Measurements from ENCODE around the gene CDC20. TPM values are rescaled to one million over a fixed set of nuclear protein-coding genes. Genes with fewer than 3 reads are reported as not detected.
A peak's percentile ranks its signal among the peaks of the same experiment; 100 is the strongest.
"Not testable (repeated sequence)": the region's sequence is repeated elsewhere in the genome, so short reads cannot be mapped to it uniquely, and the experiment has no call there.

Gene CDC20
- total RNA-seq, 2 donors from 2014 or later, result 2.2 to 14.9 TPM

DNA sequence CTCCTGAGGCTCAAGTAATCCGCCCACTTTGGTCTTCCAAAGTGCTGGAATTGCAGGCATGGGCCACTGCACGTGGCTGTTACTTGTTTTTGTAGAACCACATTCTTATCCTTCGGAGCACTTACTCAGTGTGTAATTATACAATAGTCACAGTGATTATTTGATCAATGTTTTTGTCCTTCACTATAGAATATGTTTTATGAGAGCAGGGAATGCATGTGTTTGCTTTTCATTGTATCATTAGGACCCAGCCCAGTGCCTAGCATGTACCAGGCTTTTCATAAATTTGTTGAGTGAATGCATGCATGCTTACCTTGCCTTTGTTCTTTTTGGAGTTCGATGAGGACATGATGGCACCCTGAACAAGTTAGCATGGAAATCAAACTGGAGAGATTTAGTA is 36.7 kb downstream of the CDC20 start:
- WGBS, result 55% methylated on average over 4 of the region's 4 CpGs

DNA sequence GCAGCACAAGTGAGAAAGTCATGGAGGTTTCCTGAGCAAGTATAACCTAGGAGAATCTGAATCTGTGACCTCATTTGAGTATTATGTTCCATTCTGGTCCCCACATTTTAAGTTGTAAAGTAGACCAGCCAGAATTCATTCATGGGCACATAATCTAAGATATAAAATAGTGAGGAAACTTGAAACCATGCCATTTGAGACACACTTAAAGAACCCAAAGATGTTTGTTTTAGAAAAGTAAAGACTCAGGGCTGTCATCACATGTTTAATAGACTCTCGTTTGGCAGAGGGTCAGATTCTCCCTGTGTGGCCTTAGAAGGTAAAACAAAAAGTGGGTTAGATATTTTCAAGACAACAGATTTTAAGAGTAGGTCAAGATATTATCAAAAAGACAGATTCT is 37.3 kb downstream of the CDC20 start:
- H3K27ac ChIP-seq, result peak overlapping the region; percentile 48 to 68
- 14% methylated on average over 1 of the region's 1 CpG for WGBS
- DNase-seq (ENCODE audit: low spot score), result peak; percentile 91
- no peaks in the 10 kb centered on the region for H3K9me3 ChIP-seq
- no peak overlapping the region for H3K4me3 ChIP-seq
- TF ChIP-seq POLR2AphosphoS5 (IDR thresholded peaks at IDR 0.05), result peak; percentile 95
- TF ChIP-seq POLR2A (IDR thresholded peaks at IDR 0.05), result no peak
- TF ChIP-seq, protein P1, sequence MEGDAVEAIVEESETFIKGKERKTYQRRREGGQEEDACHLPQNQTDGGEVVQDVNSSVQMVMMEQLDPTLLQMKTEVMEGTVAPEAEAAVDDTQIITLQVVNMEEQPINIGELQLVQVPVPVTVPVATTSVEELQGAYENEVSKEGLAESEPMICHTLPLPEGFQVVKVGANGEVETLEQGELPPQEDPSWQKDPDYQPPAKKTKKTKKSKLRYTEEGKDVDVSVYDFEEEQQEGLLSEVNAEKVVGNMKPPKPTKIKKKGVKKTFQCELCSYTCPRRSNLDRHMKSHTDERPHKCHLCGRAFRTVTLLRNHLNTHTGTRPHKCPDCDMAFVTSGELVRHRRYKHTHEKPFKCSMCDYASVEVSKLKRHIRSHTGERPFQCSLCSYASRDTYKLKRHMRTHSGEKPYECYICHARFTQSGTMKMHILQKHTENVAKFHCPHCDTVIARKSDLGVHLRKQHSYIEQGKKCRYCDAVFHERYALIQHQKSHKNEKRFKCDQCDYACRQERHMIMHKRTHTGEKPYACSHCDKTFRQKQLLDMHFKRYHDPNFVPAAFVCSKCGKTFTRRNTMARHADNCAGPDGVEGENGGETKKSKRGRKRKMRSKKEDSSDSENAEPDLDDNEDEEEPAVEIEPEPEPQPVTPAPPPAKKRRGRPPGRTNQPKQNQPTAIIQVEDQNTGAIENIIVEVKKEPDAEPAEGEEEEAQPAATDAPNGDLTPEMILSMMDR (IDR thresholded peaks at IDR 0.05), result no peak
- intact Hi-C loops (cut with DNase I), result no loop called here
- no peaks in the 10 kb centered on the region for H3K36me3 ChIP-seq
- H3K4me1 ChIP-seq (replicated peaks), result peaks cover 13% of the 10 kb centered on the region
- no peaks in the 10 kb centered on the region for H3K27me3 ChIP-seq (replicated peaks; ENCODE audit: insufficient read depth)

More for the DNA sequence above, 36.7 kb downstream of the CDC20 start:
- peak overlapping the region; percentile 48 to 63 for H3K27ac ChIP-seq
- DNase-seq (ENCODE audit: low spot score), result no peak
- H3K4me3 ChIP-seq, result no peak overlapping the region
- peaks cover 13% of the 10 kb centered on the region for H3K4me1 ChIP-seq (replicated peaks)
- intact Hi-C loops (cut with DNase I), result no loop called here
- no peaks in the 10 kb centered on the region for H3K27me3 ChIP-seq (replicated peaks; ENCODE audit: insufficient read depth)
- TF ChIP-seq POLR2A (IDR thresholded peaks at IDR 0.05) (no peak), POLR2AphosphoS5 (IDR thresholded peaks at IDR 0.05) (no peak)
- TF ChIP-seq, protein P1 (IDR thresholded peaks at IDR 0.05), result no peak
- H3K36me3 ChIP-seq, result no peaks in the 10 kb centered on the region
- no peaks in the 10 kb centered on the region for H3K9me3 ChIP-seq

DNA sequence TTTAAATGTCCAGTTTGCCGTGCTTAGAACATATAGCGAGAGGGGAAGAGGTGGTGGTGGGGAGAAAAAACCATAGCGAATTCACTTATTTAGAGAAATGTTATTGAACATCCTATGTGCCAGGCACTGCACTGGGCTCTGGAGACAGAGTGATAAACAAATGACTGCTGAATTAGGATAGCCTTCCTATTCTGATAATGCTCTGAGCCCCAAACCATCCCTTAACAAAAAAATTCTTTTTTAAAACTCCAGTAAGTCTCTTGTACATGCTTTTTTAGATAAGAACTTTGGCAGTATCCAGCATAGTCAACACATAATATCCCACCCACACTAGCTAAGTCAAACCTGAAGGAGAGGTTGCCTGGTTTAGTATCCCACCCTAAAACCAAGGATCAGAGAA is 39.4 kb downstream of the CDC20 start:
- H3K4me3 ChIP-seq, result no peak overlapping the region
- no peaks in the 10 kb centered on the region for H3K9me3 ChIP-seq
- DNase-seq (ENCODE audit: low spot score), result no peak
- no peak overlapping the region for H3K27ac ChIP-seq
- H3K36me3 ChIP-seq, result no peaks in the 10 kb centered on the region
- intact Hi-C loops (cut with DNase I), result no loop called here
- peaks cover 19% of the 10 kb centered on the region for H3K4me1 ChIP-seq (replicated peaks)
- H3K27me3 ChIP-seq (replicated peaks; ENCODE audit: insufficient read depth), result no peaks in the 10 kb centered on the region
- WGBS, result 97% methylated on average over 3 of the region's 3 CpGs
- TF ChIP-seq, protein P1 (IDR thresholded peaks at IDR 0.05), result no peak
- TF ChIP-seq POLR2AphosphoS5 (IDR thresholded peaks at IDR 0.05) (no peak), POLR2A (IDR thresholded peaks at IDR 0.05) (no peak)

DNA sequence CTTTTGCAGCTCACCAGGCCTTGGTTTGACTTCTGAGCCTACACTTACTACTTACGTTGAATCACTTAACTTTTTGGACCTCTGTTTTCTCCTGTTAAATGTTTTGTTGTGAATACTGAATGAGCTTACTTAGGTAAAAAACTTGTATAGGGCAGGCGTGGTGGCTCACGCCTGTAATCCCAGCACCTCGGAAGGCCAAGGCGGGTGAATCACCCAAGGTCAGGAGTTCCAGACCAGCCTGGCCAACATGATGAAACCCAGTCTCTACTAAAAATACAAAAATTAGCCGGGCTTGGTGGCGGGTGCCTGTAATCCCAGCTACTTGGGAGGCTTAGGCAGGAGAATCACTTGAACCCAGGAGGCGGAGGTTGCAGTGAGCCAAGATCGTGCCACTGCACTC is 41.7 kb downstream of the CDC20 start:
- H3K4me3 ChIP-seq; intact Hi-C loops (cut with DNase I); H3K27me3 ChIP-seq (replicated peaks; ENCODE audit: insufficient read depth); H3K36me3 ChIP-seq; H3K9me3 ChIP-seq; DNase-seq (ENCODE audit: low spot score); H3K27ac ChIP-seq: not testable (repeated sequence)
- peaks cover 15% of the 10 kb centered on the region for H3K4me1 ChIP-seq (replicated peaks)
- WGBS, result 96% methylated on average over 9 of the region's 9 CpGs

DNA sequence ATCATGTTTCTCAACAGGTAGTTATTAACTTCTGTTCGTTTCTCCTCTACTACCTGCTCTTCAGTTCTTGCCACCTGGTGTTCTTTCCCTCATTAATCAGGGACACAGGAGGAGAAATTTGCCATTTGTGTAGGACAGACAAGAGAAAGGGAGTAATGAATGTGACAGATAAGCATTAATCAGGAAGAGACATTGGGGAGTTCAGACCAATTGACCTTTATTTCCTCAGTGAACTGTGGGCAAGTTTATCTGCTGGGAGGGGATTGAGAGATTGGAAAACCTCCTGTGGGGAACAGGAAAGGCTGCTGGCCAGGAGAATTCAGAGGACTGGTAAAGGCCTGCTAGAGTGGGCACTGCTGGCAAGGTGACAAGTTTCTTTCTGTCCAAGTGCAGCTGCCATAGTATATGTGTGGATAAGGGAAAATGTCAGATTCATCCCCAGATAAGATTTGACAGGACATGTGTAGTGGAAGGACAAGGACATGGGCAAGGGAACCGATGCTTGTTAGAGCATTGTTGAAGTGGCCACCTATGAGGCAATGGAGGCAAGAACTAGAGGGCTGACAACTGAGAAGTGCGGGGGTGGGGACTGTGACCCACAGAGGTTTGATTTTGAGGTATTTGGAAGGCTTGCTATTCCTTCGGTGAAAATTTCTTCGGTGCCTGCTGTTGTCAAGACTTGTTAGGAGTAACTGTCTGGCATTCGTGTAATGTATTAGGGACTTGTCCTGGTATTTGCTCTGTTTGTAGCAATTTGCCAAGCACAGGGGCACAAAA is 43.5 kb downstream of the CDC20 start:
- no peaks in the 10 kb centered on the region for H3K9me3 ChIP-seq
- intact Hi-C loops (cut with DNase I), result no loop called here
- H3K36me3 ChIP-seq, result peaks cover 0 to 5% of the 10 kb centered on the region in 2 donors
- DNase-seq (ENCODE audit: low spot score), result peak; percentile 20
- H3K27ac ChIP-seq, result peak overlapping the region in 1 of 2 donors; percentile 13
- TF ChIP-seq POLR2A (IDR thresholded peaks at IDR 0.05) (no peak), POLR2AphosphoS5 (IDR thresholded peaks at IDR 0.05) (peak; percentile 47)
- TF ChIP-seq, protein P1 (IDR thresholded peaks at IDR 0.05), result no peak
- H3K27me3 ChIP-seq (replicated peaks; ENCODE audit: insufficient read depth), result no peaks in the 10 kb centered on the region
- WGBS, result 46% methylated on average over 6 of the region's 6 CpGs
- H3K4me1 ChIP-seq (replicated peaks), result peaks cover 6% of the 10 kb centered on the region
- no peak overlapping the region for H3K4me3 ChIP-seq

All from prostate gland (tissue), 2 donors.